Smooth muscle cell (in vitro differentiated cells): ENCODE data around the gene CFAP251. TPM values are rescaled to one million over a fixed set of nuclear protein-coding genes. Genes with fewer than 3 reads are reported as not detected.
"Not testable (repeated sequence)": the region's sequence is repeated elsewhere in the genome, so short reads cannot be mapped to it uniquely, and the experiment has no call there.

Experiments
- DNase-seq: peaks from one replicate; lab custom pipeline; 2025; ENCODE audit not compliant: unreplicated experiment; lab: John Stamatoyannopoulos, UW
- H2AFZ ChIP-seq: fragments of 200-600 bp; sonication (generic); 2 replicates; pipeline ENCODE4 v1.6.0; 2016; ENCODE audit warnings: antibody characterized with exemption, low read depth, mild to moderate bottlenecking
- H3F3A ChIP-seq: fragments of 200-600 bp; sonication (generic); 2 replicates; pipeline ENCODE4 v1.6.0; 2017; ENCODE audit warnings: antibody characterized with exemption, low read depth
- H3K27ac ChIP-seq: fragments of 200-600 bp; sonication (generic); 2 replicates; pipeline ENCODE4 v1.5.1; 2016; ENCODE audit warnings: low read depth, mild to moderate bottlenecking
- H3K27me3 ChIP-seq: fragments of 200-600 bp; sonication (generic); 2 replicates; pipeline ENCODE4 v1.6.1; 2016; ENCODE audit warnings: low read depth, mild to moderate bottlenecking
- H3K36me3 ChIP-seq: fragments of 200-600 bp; sonication (generic); 2 replicates; pipeline ENCODE4 v1.5.1; 2016; ENCODE audit warnings: low read depth
- H3K4me1 ChIP-seq: fragments of 200-600 bp; sonication (generic); 2 replicates; pipeline ENCODE4 v1.5.1; 2016; ENCODE audit warnings: low read depth
- H3K4me2 ChIP-seq: fragments of 200-600 bp; sonication (generic); 2 replicates; pipeline ENCODE4 v1.6.0; 2016; ENCODE audit warnings: mild to moderate bottlenecking
- H3K4me3 ChIP-seq: fragments of 200-600 bp; sonication (generic); 2 replicates; pipeline ENCODE4 v1.5.1; 2016; ENCODE audit warnings: mild to moderate bottlenecking
- H3K79me2 ChIP-seq: fragments of 200-600 bp; sonication (generic); 2 replicates; pipeline ENCODE4 v1.6.0; 2016; ENCODE audit warnings: low read depth, mild to moderate bottlenecking
- H3K9ac ChIP-seq: fragments of 200-600 bp; sonication (generic); 2 replicates; pipeline ENCODE4 v1.6.0; 2016; ENCODE audit warnings: low read depth
- H3K9me3 ChIP-seq: fragments of 200-600 bp; sonication (generic); replicated peaks from 2 replicates; pipeline ENCODE4 v1.5.1; 2016; ENCODE audit warnings: low read depth
- H4K20me1 ChIP-seq: fragments of 200-600 bp; sonication (generic); 2 replicates; pipeline ENCODE4 v1.6.0; 2016; ENCODE audit warnings: low read depth
- WGBS: methylation state at CpG from one replicate; pipeline ENCODE4 v1.1.7; 2016; ENCODE audit warnings: low lambda C conversion rate; 5-methylcytosine and 5-hydroxymethylcytosine counted together
- polyA plus RNA-seq: library from polyadenylated mRNA; unstranded; fragments of >200 nt; fragmentation: Nextera tagmentation; extraction: Ambion mirVana; gene quantifications from 2 replicates; pipeline ENCODE4 v1.2.1, GENCODE V29; 2016
- total RNA-seq: library from RNA; depleted of rRNA; stranded (reverse); fragments of >200 nt; gene quantifications from 2 replicates; pipeline ENCODE4 v1.2.3, GENCODE V29; 2014
- TF ChIP-seq, protein P1 (sequence below): fragments of 200-600 bp; sonication (generic); IDR thresholded peaks from 2 replicates; pipeline ENCODE4 v1.5.1; 2017; ENCODE audit warnings: borderline replicate concordance, mild to moderate bottlenecking, antibody characterized with exemption; ENCODE audit not compliant: insufficient read depth, poor library complexity, severe bottlenecking

CFAP251 gene
- total and polyA plus RNA-seq, 2 experiments from 2014 or later, result 1.2 to 5.0 TPM

DNA sequence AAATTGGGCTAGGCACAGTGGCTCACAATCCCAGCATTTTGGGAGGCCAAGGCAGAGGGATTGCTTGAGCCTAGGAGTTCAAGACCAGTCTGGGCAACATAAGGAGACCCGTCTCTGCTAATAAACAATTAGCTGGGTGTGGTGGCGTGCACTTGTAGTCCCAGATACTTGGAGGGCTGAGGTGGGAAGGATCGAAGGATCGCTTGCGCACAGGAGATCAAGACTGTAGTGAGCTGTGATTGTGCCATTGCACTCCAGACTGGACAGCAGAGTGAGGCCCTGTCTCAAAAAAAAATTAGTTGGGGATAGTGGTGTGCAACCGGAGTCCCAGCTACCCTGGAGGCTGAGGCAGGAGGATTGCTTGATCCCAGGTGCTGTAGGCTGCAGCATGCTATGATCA, 64.6 kb downstream of the CFAP251 start:
- Histone ChIP-seq H3F3A (no peaks in the 10 kb centered on the region), H3K9me3 (no peaks in the 10 kb centered on the region), H4K20me1 (no peaks in the 10 kb centered on the region), H3K4me3 (no peak overlapping the region), H2AFZ (no peak overlapping the region), H3K4me2 (no peak overlapping the region), H3K27ac (no peak overlapping the region), H3K27me3 (no peaks in the 10 kb centered on the region), H3K4me1 (no peaks in the 10 kb centered on the region), H3K9ac (no peak overlapping the region), H3K36me3 (no peaks in the 10 kb centered on the region), H3K79me2 (no peaks in the 10 kb centered on the region)
- no peak for DNase-seq
- TF ChIP-seq, protein P1, sequence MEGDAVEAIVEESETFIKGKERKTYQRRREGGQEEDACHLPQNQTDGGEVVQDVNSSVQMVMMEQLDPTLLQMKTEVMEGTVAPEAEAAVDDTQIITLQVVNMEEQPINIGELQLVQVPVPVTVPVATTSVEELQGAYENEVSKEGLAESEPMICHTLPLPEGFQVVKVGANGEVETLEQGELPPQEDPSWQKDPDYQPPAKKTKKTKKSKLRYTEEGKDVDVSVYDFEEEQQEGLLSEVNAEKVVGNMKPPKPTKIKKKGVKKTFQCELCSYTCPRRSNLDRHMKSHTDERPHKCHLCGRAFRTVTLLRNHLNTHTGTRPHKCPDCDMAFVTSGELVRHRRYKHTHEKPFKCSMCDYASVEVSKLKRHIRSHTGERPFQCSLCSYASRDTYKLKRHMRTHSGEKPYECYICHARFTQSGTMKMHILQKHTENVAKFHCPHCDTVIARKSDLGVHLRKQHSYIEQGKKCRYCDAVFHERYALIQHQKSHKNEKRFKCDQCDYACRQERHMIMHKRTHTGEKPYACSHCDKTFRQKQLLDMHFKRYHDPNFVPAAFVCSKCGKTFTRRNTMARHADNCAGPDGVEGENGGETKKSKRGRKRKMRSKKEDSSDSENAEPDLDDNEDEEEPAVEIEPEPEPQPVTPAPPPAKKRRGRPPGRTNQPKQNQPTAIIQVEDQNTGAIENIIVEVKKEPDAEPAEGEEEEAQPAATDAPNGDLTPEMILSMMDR, result no peak
- 92% methylated on average over 6 of the region's 6 CpGs for WGBS

GRCh38 chr12:121983536-121984210, 65.3 kb downstream of the CFAP251 start:
- no peaks in the 10 kb centered on the region for H3K9me3 ChIP-seq
- H3K9ac ChIP-seq, result no peak overlapping the region
- TF ChIP-seq, protein P1, result no peak
- H3K4me3 ChIP-seq, result no peak overlapping the region
- no peaks in the 10 kb centered on the region for H3K4me1 ChIP-seq
- no peaks in the 10 kb centered on the region for H4K20me1 ChIP-seq
- no peaks in the 10 kb centered on the region for H3F3A ChIP-seq
- H3K4me2 ChIP-seq, result no peak overlapping the region
- H3K27ac ChIP-seq, result no peak overlapping the region
- no peaks in the 10 kb centered on the region for H3K27me3 ChIP-seq
- no peaks in the 10 kb centered on the region for H3K36me3 ChIP-seq
- H3K79me2 ChIP-seq, result no peaks in the 10 kb centered on the region
- no peak overlapping the region for H2AFZ ChIP-seq
- DNase-seq, result no peak
- 64% methylated on average over 13 of the region's 13 CpGs for WGBS

DNA sequence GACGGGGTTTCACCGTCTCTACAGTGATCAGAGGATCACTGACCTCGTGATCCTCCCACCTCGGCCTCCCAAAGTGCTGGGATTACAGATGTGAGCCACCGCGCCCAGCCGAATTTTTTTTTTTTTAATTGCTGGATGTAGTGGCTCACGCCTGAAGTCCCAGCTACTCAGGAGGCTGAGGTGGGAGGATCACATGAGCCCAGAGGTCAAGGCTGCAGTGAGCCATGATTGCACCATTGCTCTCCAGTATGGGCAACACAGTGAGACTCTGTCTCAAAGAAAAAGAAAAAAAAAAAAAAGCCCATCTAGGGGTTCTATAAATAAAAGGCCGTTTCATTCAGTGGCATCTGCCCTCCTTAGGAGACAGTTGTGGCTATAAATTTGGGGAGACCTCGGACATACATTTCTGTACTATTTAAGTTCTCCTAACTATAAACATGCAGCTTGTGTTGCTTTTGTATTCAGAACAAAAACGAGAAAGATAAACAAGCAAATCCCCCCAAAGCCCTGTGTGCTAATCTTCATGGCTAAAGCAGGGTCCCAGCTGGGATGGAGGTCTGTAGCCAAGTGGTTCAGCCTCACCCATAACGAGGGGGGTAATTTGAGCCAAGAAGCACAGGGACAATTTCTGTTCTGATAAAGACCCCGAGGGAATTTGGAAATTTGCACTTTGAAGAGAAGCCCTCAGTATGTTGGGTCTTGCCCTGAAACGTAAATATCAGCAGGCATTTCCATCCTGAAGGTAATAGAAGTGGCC, 68.3 kb downstream of the CFAP251 start:
- Histone ChIP-seq H3K4me1 (no peaks in the 10 kb centered on the region), H2AFZ (no peak overlapping the region), H3F3A (no peaks in the 10 kb centered on the region), H3K4me3 (no peak overlapping the region), H3K9me3 (no peaks in the 10 kb centered on the region), H3K79me2 (no peaks in the 10 kb centered on the region), H3K27ac (no peak overlapping the region), H3K36me3 (no peaks in the 10 kb centered on the region), H3K27me3 (no peaks in the 10 kb centered on the region), H3K9ac (no peak overlapping the region), H3K4me2 (no peak overlapping the region), H4K20me1 (no peaks in the 10 kb centered on the region)
- TF ChIP-seq, protein P1, result no peak
- WGBS, result 89% methylated on average over 14 of the region's 14 CpGs
- DNase-seq, result no peak

DNA sequence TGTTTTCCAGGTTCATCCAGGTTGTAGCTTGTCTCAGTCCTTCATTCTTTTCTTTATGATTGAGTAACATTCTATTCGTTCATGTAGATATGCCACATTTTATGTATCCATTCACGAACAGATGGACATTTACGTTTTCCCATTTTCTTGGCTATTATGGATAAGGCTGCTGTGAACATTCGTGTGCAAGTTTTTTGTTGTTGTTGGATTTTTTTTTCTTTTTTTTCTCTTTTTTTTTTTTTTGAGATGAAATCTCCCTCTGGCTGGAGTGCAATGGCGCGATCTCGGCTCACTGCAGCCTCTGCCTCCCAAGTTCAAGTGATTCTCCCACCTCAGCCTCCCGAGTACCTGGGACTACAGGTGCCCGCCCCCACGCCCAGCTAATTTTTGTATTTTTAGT, 70.1 kb downstream of the CFAP251 start:
- not testable (repeated sequence) for H3K27ac ChIP-seq, H3F3A ChIP-seq, H3K9me3 ChIP-seq, H3K36me3 ChIP-seq, H4K20me1 ChIP-seq, DNase-seq, H3K4me2 ChIP-seq, H3K27me3 ChIP-seq, H3K4me1 ChIP-seq, H3K9ac ChIP-seq, H3K79me2 ChIP-seq, H2AFZ ChIP-seq, H3K4me3 ChIP-seq
- 95% methylated on average over 10 of the region's 10 CpGs for WGBS
